ENCODE results near the gene CYP4F12.

Gene CYP4F12

GRCh38 chr19:15672580-15673175 lies at the start of gene CYP4F12:
Gene CYP4F12, plus strand, starts transcription at chr19:15673087. Its CDS starts 443 bp downstream, at chr19:15673530.
- no peaks in the 10 kb centered on the region for H3K9me3 ChIP-seq (ENCODE audit: insufficient read depth, low read length)
- TF ChIP-seq YY1 (IDR thresholded peaks at IDR 0.05; ENCODE audit: insufficient read depth, insufficient read length) (no peak), SUZ12 (IDR thresholded peaks at IDR 0.05; ENCODE audit: extremely low read depth, insufficient read depth, insufficient read length) (no peak), ZNF274 (IDR thresholded peaks at IDR 0.05; ENCODE audit: low read depth, low read length) (no peak)

GRCh38 chr19:15623711-15624318 lies 49.1 kb upstream of the CYP4F12 start:
- Histone ChIP-seq H3K4me1 (ENCODE audit: insufficient read depth, insufficient read length) (no peaks in the 10 kb centered on the region), H3K9ac (ENCODE audit: insufficient read length, low read depth) (no peak overlapping the region), H3K9me3 (ENCODE audit: insufficient read depth, low read length) (no peaks in the 10 kb centered on the region), H3K4me3 (ENCODE audit: insufficient read length, low read depth) (no peak overlapping the region), H3K27me3 (ENCODE audit: insufficient read depth, insufficient read length) (peaks cover 67% of the 10 kb centered on the region), H3K36me3 (ENCODE audit: insufficient read depth, insufficient read length, low read length) (no peaks in the 10 kb centered on the region)
- TF ChIP-seq SUZ12 (IDR thresholded peaks at IDR 0.05; ENCODE audit: extremely low read depth, insufficient read depth, insufficient read length) (no peak), ZNF274 (IDR thresholded peaks at IDR 0.05; ENCODE audit: low read depth, low read length) (no peak), YY1 (IDR thresholded peaks at IDR 0.05; ENCODE audit: insufficient read depth, insufficient read length) (no peak)
- DNase-seq (ENCODE audit: low read depth, low spot score): peak; percentile 27

More at GRCh38 chr19:15672580-15673175, at the start of gene CYP4F12:
- Histone ChIP-seq H3K9ac (ENCODE audit: insufficient read length, low read depth) (no peak within 1 kb of the TSS), H3K4me1 (ENCODE audit: insufficient read depth, insufficient read length) (no peaks in the 10 kb centered on the region), H3K36me3 (ENCODE audit: insufficient read depth, insufficient read length, low read length) (no peaks in the 10 kb centered on the region), H3K27me3 (ENCODE audit: insufficient read depth, insufficient read length) (peaks cover 42% of the 10 kb centered on the region), H3K4me3 (ENCODE audit: insufficient read length, low read depth) (no peak within 1 kb of the TSS)
- DNase-seq (ENCODE audit: low read depth, low spot score): no peak

GRCh38 chr19:15628236-15629002 lies 44.5 kb upstream of the CYP4F12 start:
- Histone ChIP-seq H3K27me3 (ENCODE audit: insufficient read depth, insufficient read length) (peaks cover 35% of the 10 kb centered on the region), H3K4me3 (ENCODE audit: insufficient read length, low read depth) (no peak overlapping the region)

GRCh38 chr19:15629003-15629880 lies 43.6 kb upstream of the CYP4F12 start:
- TF ChIP-seq ZNF274 (IDR thresholded peaks at IDR 0.05; ENCODE audit: low read depth, low read length) (no peak), YY1 (IDR thresholded peaks at IDR 0.05; ENCODE audit: insufficient read depth, insufficient read length) (no peak), SUZ12 (IDR thresholded peaks at IDR 0.05; ENCODE audit: extremely low read depth, insufficient read depth, insufficient read length) (no peak)
- Histone ChIP-seq H3K9ac (ENCODE audit: insufficient read length, low read depth) (peak overlapping the region; percentile 33), H3K36me3 (ENCODE audit: insufficient read depth, insufficient read length, low read length) (no peaks in the 10 kb centered on the region), H3K9me3 (ENCODE audit: insufficient read depth, low read length) (no peaks in the 10 kb centered on the region), H3K4me1 (ENCODE audit: insufficient read depth, insufficient read length) (no peaks in the 10 kb centered on the region), H3K27me3 (ENCODE audit: insufficient read depth, insufficient read length) (peaks cover 35% of the 10 kb centered on the region), H3K4me3 (ENCODE audit: insufficient read length, low read depth) (no peak overlapping the region)
- DNase-seq (ENCODE audit: low read depth, low spot score): peak; percentile 61

More at GRCh38 chr19:15628236-15629002, 44.5 kb upstream of the CYP4F12 start:
- no peaks in the 10 kb centered on the region for H3K36me3 ChIP-seq (ENCODE audit: insufficient read depth, insufficient read length, low read length)
- no peak for DNase-seq (ENCODE audit: low read depth, low spot score)
- no peaks in the 10 kb centered on the region for H3K9me3 ChIP-seq (ENCODE audit: insufficient read depth, low read length)
- TF ChIP-seq YY1 (IDR thresholded peaks at IDR 0.05; ENCODE audit: insufficient read depth, insufficient read length) (no peak), ZNF274 (IDR thresholded peaks at IDR 0.05; ENCODE audit: low read depth, low read length) (no peak), SUZ12 (IDR thresholded peaks at IDR 0.05; ENCODE audit: extremely low read depth, insufficient read depth, insufficient read length) (no peak)
- no peak overlapping the region for H3K9ac ChIP-seq (ENCODE audit: insufficient read length, low read depth)
- H3K4me1 ChIP-seq (ENCODE audit: insufficient read depth, insufficient read length): no peaks in the 10 kb centered on the region

- Histone ChIP-seq H3K9ac (ENCODE audit: insufficient read length, low read depth) (no peak overlapping the region), H3K4me3 (ENCODE audit: insufficient read length, low read depth) (no peak overlapping the region), H3K27me3 (ENCODE audit: insufficient read depth, insufficient read length) (peaks cover 20% of the 10 kb centered on the region), H3K9me3 (ENCODE audit: insufficient read depth, low read length) (no peaks in the 10 kb centered on the region), H3K36me3 (ENCODE audit: insufficient read depth, insufficient read length, low read length) (no peaks in the 10 kb centered on the region), H3K4me1 (ENCODE audit: insufficient read depth, insufficient read length) (no peaks in the 10 kb centered on the region)
- TF ChIP-seq SUZ12 (IDR thresholded peaks at IDR 0.05; ENCODE audit: extremely low read depth, insufficient read depth, insufficient read length) (no peak), ZNF274 (IDR thresholded peaks at IDR 0.05; ENCODE audit: low read depth, low read length) (no peak), YY1 (IDR thresholded peaks at IDR 0.05; ENCODE audit: insufficient read depth, insufficient read length) (no peak)
- peak; percentile 20 for DNase-seq (ENCODE audit: low read depth, low spot score)
Observed at GRCh38 chr19:15631817-15632216, 41.1 kb upstream of the CYP4F12 start.

GRCh38 chr19:15633082-15633835 lies 39.6 kb upstream of the CYP4F12 start:
- H3K9me3 ChIP-seq (ENCODE audit: insufficient read depth, low read length): no peaks in the 10 kb centered on the region
- H3K9ac ChIP-seq (ENCODE audit: insufficient read length, low read depth): no peak overlapping the region
- no peak overlapping the region for H3K4me3 ChIP-seq (ENCODE audit: insufficient read length, low read depth)
- H3K4me1 ChIP-seq (ENCODE audit: insufficient read depth, insufficient read length): no peaks in the 10 kb centered on the region
- no peak for DNase-seq (ENCODE audit: low read depth, low spot score)
- no peaks in the 10 kb centered on the region for H3K36me3 ChIP-seq (ENCODE audit: insufficient read depth, insufficient read length, low read length)
- peaks cover 12% of the 10 kb centered on the region for H3K27me3 ChIP-seq (ENCODE audit: insufficient read depth, insufficient read length)
- no peak for TF ChIP-seq SUZ12 (IDR thresholded peaks at IDR 0.05; ENCODE audit: extremely low read depth, insufficient read depth, insufficient read length)
- TF ChIP-seq YY1 (IDR thresholded peaks at IDR 0.05; ENCODE audit: insufficient read depth, insufficient read length): no peak
- no peak for TF ChIP-seq ZNF274 (IDR thresholded peaks at IDR 0.05; ENCODE audit: low read depth, low read length)

All from NT2/D1 (cell line).